ENCODE results near the gene EEFSEC.

The EEFSEC gene

DNA sequence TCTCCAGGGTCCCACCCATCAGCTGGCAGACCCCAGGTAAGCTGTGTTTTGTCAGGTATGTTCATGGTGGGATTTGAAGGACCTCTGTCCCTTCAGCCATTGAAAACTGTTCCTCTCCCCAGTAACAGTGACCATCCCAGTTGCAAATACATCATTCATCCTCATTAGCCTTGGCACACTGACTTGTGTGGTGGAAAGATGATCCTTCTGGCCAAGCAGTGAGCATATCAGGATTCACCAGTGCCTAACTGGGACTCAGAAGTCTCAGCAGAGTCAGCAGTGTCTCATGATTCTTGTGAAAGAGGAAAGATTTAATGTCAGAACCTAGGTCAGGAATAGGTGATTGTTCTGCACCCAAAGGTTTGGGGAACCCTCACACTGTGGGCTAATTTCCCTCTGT lies 223.2 kb downstream of the EEFSEC start:
- DNase-seq = no peak

DNA sequence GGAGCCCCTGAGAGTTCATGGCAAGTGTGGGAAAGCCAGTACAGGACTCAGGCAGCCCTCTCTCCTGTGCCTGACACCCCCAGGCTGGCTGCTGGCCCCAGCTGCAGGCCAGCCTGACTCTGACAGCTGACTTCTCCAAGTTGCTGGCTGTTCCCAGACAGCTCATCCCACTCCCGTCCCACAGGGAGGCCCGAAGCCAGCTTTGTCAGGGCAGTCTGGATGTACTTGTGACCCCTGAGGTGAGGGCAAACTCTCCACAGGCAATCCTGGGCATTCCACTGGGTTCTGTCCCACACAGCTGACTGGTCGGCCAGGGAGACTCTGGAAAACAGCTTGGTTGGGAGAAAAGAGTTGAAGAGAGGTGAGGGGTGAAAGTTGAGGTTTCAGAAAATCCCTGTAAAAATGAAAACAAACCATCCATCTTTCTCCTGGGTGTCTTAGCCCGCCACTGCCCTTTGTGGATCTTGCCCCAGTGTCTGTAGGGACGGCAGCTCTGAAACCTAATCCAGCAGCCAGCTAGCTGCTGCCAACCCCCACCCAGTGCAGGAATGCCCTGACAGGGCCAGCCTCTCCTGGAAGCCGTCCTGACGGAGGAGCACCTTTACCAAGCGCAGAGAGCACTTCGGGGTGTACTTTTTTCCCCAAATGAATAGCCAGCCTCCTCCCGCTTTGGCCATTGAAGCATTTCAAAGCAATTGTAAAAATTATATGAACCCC lies 225.5 kb downstream of the EEFSEC start:
- no peak for DNase-seq

DNA sequence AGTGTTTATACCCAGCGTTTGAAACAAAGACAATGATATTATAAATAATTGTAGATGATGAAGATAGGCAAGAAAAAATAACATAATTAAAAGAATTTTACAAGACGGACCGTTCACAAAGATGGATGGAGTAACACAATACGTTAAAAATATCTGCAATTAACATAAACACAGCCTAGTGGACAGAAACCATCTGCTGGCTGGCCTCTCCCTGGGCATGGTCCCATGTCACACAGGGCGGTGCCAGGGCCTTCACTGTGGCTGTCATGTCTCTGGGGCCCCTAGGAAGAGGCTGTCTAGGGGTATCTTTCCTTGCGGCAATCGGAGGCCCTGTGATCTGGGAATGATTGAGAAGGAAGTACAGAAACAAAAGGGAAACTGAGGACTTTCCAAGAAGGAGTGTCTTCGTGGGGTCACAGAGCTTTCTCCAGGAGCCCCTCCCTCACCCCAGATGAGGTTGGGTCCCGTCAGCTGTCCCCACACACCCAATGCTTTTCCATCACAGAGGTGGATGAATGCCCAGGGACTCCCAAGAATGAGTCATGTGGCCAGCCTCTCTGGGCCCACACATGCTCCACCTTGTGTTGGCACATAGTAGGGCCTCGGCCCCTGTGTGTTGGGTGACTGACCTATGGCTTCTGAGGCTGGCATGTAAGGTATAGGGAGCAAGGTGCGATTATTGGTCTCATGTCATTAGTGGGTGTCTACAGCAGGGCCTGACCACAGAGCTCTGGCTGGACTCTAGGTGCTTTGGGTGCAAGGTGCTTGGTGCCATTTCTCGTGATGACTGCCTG lies 226.3 kb downstream of the EEFSEC start:
- DNase-seq = no peak

DNA sequence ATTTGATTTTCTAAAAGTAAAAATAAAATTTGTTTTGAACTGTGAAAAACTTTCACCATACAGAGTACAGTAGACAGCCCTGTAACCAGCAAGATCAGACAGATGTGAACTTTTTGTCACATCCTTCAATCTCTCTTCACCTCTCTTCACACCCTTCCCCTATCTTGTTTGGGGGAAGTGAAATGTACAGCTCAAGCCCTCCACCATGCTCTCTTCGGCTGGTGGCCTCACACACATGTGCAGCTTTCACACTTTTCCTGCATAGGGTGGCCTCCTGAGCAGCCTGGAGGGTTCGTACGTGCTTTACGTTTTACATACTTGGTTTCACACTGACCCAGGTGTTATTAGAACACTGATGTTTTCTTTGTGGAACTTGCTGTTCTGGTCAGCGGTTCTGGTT lies 227.0 kb downstream of the EEFSEC start:
- no peak for DNase-seq

DNA sequence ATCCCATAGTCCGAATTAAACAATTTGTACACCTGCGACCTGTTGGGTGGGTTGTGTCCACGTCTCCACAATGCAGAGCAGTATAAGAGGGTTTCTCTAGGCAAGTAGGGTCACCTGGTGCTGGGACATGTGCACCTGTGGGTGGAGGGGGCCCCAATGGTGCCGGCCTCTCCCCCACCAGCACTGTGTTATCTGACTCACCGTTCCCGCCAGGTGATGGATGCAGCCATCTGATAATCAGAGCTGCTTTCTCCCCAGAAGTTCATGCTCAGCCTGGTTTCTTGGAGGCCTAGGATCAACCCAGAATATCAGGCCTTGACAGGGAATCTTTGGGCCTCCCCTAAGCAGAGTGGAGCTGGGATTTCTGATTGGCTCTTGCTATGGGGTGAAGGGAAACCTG lies 227.4 kb downstream of the EEFSEC start:
- DNase-seq = no peak

DNA sequence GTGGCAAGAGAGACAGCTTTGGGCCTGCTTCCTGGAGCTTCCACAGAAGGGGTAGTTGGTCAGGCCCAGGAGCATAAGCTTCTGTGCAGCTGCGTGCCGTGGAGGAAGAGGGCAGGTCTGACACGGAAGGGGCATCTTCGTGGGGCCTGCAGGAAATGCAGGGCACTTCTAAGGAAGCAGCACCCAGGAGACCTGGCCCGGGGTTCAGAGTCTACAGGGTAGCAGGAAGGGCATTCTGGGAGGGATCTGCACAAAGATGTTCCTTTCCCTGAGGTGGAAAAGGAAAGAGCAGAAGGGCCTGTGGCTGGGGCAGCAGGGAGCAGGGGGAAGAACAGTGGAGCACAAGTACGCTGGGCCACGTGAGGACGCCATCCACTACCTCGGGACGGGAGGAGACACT lies 228.3 kb downstream of the EEFSEC start:
- DNase-seq = no peak

DNA sequence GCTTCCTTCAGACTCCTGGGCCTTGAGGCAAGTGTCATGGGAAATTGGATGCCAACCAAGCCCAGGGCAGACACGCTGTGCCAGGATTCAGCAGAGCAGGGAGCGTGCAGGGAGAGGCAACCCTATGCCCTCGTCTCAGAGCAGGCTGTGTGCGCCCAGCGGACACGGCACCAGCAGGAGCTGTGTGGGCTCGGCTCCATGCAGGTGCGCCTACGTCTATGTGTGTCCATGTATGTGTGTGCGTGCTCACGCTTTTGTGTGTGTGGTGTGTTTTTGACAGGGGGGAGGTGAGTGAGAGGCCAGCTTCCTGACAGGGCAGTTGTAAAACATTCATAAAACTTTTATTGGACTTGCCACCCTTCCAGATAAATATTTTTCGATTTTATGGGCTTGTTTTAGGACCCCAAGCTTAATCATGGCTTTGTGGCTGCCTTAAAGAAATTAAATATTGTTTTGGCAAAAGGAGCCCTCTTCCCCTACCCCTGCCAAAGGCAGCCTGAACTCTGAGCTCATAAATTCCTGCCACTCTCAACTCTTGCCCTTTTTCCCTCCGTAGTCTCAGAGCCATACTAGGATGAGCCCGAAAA lies 229.0 kb downstream of the EEFSEC start:
- DNase-seq = no peak

DNA sequence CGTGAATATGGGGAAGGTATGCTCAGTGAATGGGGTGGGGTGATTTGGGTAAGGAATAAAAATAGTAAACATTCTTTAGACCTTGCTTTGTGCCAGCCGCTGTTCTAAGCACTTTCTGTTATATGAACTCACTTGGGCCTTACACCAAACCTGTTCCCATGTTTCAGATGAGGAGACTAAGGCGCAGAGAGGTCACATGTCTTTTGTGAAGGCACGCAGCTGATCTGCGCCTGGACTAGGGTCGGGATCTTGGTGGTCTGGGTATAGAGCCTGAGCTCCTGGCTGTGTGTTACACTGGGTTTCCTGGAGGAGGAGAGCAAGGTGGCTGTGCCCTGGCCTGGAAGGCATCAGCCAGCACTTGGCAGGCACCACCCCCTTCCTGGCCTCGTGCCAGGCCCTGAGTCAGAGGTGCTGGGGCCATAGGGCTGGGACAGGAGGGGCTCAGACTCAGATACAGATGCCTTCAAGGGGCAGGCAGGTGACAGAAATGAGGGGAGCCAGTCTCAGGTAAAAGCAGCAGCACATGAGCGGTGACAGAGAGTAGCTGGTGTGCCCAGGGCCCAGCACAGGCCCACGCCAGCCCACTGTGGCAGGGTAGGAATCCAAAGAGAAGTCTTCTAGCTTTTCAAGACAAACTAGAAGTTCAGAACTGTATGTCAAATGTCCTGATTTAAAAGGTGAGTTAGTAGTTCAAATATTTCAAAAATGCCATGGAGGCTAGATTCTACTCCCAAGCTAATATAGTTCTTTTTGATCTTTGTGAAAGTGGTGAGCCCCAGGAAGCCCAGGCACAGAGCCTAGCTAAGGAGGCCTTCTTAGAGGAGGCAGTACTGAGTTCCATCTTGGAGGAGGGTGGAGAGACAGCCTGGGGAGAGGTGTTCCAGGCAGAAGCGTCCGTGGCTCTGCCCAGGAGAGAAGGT lies 230.3 kb downstream of the EEFSEC start:
- DNase-seq = no peak

DNA sequence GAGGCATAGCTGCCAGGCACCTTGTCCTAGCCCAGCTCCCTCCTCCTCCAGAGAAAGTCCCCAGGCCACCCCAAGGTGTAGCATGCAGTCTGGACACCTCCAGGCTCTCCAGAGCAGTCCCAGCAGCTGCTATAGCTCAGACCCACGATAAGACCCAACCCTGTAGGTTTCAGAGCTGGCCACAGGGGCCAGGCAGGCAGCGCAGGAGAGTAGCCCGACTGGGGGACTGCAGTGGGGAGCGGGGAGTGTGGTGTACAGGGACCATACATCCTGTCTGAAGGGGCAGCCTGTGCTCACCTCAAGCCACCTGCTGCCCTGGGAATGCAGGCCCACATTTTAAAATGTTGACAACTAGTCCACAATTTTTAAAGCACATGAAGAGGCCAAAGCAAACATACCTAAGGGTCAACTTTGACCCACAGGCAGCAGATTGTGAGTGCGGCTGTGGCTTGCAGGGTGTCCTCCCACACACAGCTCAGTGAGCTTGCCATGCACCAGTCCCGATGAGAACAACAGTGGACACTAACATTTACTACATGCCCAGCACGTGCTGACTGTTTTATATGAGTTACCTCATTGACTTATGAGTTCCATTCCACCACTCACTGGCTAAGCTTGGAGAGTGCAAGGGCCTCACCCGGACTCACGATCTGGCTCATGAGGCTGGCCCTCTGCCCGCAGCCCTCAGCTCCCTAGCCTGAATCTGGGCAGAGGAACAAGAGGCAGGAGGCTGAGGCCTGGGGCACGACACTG lies 232.0 kb downstream of the EEFSEC start:
- DNase-seq = no peak

DNA sequence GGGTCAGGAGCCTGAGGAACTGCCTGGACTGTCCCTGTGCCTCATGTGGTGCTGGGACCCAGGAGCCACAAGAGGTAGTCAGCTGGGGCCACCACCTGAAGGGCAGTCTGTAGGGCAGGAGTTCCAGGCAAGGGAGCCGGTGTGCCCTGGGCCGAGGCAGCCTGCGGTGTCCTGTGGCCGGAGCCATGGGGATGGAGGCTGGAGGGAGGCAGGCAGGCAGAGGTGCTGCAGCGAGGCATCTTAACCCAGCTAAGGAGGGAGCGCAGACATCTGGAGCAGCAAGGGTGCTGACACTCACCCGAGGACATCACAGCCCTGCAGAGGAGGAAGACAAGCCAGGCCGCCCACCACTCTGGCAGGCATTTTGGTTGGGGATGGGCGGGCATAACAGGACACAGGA lies 235.7 kb downstream of the EEFSEC start:
- no peak for DNase-seq

DNA sequence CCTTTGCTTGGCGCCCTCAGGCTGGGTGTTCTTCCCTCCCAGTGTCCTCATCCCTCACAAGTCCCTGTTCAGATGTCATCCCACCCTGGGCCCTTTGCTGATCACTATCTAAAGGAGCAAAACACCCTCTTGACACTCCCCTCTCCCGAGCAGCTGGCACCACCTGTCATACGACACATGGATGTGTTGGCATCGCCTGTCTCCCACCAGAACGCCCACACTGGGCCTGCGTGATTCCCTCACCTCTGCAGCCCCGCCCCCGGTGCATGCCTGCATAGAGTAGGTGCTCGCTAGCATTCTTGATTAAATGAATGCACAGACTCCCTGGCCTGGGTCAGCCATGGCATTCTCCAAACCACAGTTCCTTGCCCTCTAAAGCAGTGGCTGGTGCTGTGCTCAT lies 237.6 kb downstream of the EEFSEC start:
- DNase-seq = no peak

DNA sequence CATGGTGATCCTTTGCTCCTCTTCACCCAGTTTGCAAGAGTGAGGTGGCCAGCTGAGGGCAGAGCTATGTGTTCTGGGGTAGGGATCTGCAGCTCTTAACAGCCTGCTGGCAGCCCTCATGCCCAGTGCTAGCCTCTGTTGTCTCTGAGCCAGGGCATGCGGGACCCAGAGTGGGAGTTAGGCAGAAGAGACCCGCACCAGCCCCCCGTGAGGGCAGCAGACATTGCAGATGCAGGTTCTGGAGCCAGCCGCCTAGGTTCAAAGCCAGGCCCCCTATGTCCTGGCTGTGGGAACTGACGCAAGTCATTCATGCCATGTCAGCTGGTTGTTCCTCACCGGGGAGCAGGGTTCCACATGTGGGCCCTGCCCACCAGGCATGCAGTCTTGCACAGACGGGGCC lies 238.7 kb downstream of the EEFSEC start:
- DNase-seq = no peak

DNA sequence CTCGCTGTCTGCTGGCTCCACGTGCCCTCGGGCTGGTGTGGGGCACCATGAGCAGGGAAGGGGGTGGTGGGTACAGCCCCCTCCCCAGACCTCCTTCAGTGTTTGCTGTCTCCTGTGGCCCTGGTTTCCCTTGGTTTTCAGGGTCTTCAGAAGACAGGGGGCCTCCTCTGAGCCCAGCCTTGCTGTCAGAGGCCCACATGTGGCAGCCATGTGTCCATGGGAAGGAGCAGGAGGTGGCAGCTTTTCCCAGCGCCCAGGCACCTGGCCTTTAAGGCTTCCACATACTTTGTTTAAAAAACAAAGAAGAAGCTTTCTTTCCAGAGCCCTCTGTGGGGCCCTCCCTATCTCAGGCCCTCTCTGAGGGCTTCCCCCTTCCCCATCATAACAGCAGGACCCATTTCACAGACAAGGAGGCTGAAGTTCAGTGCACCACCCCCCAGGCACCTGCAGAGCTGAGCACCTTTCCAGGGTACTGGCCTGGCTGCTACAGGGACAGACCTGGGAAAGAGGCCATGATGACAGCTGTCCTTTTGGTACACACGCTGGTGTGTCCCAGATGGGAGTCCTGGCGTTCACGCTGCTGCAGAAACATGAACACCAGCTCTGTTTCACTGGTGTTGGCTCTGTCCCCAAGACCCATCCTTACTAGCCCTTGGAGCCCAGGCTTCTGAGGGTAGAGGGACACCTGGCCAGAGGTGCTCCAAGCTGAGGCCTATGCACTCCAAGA lies 239.7 kb downstream of the EEFSEC start:
- no peak for DNase-seq

DNA sequence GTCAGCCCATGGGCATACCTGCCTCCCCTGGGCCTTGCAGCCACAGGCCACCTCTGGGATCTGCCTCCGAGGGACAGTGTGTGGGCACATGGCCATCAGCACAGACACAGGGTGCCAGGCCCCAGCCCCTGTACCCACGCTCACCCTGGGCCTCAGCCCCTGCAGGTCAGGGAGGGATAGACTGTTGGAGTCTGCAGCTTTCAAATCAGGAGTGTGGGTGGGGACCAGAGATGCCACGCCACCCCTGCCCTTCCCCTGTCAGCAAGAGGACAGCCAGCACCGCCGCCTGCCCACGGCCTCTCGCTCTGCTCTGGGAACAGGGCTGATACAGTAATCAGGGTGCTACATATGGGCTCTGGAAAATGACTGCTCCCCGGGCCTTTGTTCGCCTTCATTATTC lies 240.8 kb downstream of the EEFSEC start:
- no peak for DNase-seq

DNA sequence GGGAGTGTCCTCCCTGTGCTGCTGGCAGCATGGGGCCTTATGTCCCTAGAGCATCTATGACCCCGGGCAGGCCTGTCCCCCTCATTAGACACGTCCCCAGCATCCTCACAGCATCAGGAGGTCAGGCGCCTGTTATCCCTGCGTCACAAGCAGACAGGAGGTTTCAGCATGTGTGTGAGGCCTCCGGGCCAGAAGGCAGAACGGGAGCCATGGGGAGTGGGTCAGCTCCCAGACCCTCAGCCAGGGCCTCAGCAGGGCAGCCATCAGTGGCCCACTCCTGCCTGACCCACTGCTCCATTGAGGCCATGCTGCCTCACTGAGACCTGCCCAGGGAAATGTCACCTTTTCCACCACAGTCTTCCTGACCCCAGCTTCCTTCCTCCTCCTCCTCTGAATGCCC lies 241.8 kb downstream of the EEFSEC start:
- no peak for DNase-seq

DNA sequence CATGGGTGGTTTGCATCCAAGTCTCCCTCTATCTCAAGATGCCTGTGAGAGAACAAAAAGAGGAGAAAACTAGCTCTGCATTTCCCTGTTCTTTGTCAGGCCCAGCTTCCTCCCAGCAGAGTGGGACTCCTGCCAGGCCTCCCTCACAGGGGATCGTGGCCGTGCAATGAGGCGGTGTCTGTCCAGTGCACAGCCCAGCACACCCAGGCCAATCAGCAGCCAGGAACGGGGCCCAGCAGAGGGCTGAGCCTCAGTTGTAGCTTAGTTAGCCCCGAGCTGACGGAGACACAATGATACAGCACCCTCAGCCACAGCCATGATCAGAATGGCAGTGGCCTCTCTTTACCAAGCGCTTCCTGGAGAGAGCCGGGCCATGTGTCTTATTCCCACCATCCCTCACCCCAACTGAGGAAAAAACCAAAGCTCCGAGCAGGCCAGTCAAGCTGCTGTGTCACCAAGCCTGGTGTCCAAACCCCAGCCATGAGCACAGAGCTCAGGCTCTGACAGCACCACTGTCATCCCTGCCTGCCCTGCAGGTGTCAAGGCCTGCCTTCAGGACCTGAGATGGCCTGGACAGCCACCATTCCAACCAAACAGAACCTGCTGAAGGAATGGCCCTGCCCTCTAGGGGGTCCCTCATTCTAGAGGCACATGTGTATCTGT lies 242.3 kb downstream of the EEFSEC start:
- no peak for DNase-seq

DNA sequence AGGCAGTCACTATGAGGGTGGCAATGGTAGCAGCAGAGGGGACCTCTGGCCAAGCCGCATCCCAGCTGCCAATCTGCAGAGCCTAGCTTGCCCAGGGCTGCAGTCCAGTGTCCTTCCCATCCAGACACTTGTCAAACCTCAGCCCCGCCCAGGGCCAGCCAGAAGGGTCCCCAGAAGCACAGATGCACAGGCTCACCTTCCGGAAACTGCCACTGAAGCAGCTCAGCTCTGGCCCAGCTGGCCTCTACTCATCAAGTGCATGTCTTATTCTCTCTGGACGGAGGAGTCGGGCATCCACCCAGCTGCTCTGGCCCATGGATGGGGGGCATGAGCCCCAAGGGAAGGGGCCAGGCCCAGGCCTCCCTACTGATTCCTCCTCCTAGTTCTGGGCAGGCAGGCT lies 244.2 kb downstream of the EEFSEC start:
- DNase-seq = no peak

DNA sequence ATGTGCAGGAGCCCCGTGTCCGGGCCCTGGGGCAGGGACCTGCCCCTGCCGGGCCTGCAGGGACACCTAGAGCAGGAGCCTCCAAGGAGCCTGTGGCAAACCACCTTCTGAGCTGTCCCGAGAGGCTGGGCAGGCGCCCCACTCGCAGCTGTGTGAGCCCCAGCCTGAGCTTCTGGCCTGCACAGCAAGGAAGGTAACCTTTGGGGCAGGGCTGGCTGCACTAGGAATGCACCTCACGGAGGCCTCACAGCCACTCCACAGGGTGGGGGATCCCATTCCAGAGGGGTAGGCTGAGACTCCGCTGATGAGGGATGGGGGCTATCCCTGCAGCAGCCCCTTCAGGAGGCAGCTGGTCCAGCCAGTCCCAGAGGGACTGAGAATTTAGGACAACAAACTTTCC lies 245.3 kb downstream of the EEFSEC start:
- no peak for DNase-seq

DNA sequence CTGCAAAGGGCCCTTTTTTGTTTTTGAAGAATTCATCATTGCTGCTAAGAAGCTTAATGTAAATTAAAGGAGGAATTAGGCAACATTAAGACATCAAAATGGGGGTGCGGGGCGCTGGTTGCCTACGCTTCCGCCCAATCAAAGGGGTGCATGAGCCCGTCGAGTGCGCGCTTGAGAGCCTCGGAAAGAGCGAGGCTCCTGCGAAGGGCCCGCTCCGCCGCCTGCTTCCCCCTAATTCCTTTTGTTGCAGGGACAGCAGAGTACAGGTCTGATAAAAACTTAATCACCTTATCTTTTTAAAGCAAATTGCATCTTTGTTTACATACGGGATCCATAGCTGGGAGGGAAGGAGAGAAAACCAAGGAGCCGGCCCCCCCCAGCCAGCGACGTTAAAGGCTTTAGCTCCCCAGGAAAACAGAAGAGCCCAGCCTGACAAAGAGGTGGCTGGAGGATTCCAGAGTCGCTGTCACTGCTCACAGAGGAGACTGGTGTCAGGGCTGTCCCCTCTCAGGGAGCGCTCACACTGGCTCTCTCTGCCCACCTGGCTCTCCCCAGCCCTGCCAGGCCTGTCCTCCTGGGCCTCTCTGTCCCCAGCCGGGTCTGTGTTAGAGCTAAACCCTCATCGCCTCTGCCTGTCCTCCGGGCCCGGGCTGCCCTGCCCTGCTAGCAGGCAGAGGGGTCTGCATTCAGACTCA lies 246.1 kb downstream of the EEFSEC start:
- DNase-seq = no peak

DNA sequence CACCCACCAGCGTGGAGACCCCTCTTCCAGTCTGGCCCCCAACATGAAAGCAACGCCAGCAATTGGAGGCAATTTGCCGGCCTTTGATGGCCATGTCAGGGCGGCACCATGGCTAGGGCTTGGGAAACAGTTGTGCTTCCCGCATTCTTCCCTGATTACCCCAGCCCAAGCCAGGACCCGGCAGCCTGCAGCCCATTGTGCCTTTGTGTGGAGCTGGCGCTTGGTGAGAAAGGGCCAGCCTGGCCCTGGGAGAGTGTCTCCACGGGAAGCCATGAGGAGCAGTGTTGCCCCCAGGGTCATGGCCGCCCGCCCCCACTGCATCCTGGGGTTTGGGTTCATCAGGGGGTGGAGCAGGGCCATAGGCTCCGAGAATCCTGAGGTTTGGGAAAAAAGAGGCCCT lies 247.4 kb downstream of the EEFSEC start:
- no peak for DNase-seq

DNA sequence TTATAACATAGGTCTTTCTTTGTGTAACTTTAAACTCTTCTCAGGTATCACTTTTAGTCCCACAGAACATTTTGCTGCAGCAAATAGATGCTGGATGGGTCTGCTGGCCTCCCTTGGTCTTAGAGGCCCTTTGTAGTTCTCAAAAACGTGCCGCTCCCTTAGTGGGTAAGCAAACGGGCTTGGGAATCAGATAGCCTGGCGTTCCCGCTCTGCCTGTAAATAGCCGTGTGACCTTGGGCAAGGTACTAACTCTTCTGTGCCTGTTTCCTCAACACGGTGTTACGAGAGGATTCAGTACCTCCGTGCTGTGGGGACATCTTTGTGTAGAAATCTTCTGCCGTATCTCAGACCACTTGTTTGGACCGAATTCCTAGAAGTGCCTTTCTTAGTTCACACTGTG lies 249.0 kb downstream of the EEFSEC start:
- DNase-seq = no peak
